HEK293 (cell line): ENCODE results near the gene NUMBL.

Experiments
- CTCF ChIA-PET: fragments of 350-600 bp; formaldehyde crosslinking; extraction: SDS; loops from one replicate; lab custom pipeline; 2021; ENCODE audit warnings: antibody characterized with exemption; lab: Yijun Ruan, JAX
- POLR2A ChIA-PET: fragments of 300-600 bp; formaldehyde crosslinking; extraction: SDS; loops from one replicate; lab custom pipeline; 2020; ENCODE audit warnings: antibody characterized with exemption, inconsistent platforms; lab: Yijun Ruan, JAX
- H3K27ac ChIP-seq: fragments of 200-500 bp; sonication (Bioruptor generic); 2 replicates; pipeline ENCODE4 v1.5.1; 2014; ENCODE audit warnings: low read depth, low read length, control low read depth, inconsistent platforms; ENCODE audit errors: extremely low read depth
- H3K36me3 ChIP-seq, 2 experiments: fragments of 200-500 bp in 1 of 2; sonication (Bioruptor generic) in 1 of 2; 1 replicate in 1 of 2; 2 replicates in 1 of 2; pipeline ENCODE4 v1.5.1; 2014 to 2017; ENCODE audit warnings: inconsistent platforms in 2 of 2, low read length in 2 of 2; ENCODE audit not compliant: control insufficient read depth in 2 of 2, insufficient read depth in 1 of 2
- H3K4me1 ChIP-seq: fragments of 200-500 bp; sonication (Bioruptor generic); 2 replicates; pipeline ENCODE4 v1.5.1; 2014; ENCODE audit warnings: mild to moderate bottlenecking, low read length, inconsistent platforms; ENCODE audit not compliant: control insufficient read depth, insufficient read depth
- H3K4me3 ChIP-seq: 2 replicates; pipeline ENCODE4 v1.5.1; 2011; ENCODE audit warnings: low read depth, mild to moderate bottlenecking, control low read depth, low read length, moderate library complexity
- H3K9me3 ChIP-seq: fragments of 200-500 bp; sonication (Bioruptor generic); 2 replicates; pipeline ENCODE4 v1.5.1; 2014; ENCODE audit warnings: low read depth, low read length, inconsistent platforms; ENCODE audit not compliant: control insufficient read depth, insufficient read depth
- RBAK ChIP-seq: fragments of 450-650 bp; formaldehyde crosslinking; IDR thresholded peaks from 2 replicates; pipeline ENCODE4 v1.5.1; 2016; ENCODE audit warnings: missing biosample characterization, missing genetic modification characterization
- SP7 ChIP-seq: fragments of 450-650 bp; formaldehyde crosslinking; IDR thresholded peaks from 2 replicates; pipeline ENCODE4 v1.5.1; 2016; ENCODE audit warnings: missing biosample characterization, missing genetic modification characterization
- ZBTB20 ChIP-seq: fragments of 450-650 bp; formaldehyde crosslinking; IDR thresholded peaks from 2 replicates; pipeline ENCODE4 v1.5.1; 2016; ENCODE audit warnings: missing biosample characterization, missing genetic modification characterization
- ZNF146 ChIP-seq: fragments of 450-650 bp; formaldehyde crosslinking; IDR thresholded peaks from 2 replicates; pipeline ENCODE4 v1.5.1; 2016; ENCODE audit warnings: missing biosample characterization, missing genetic modification characterization
- ZNF311 ChIP-seq: fragments of 450-650 bp; formaldehyde crosslinking; IDR thresholded peaks from 2 replicates; pipeline ENCODE4 v1.5.1; 2017; ENCODE audit warnings: missing biosample characterization, missing genetic modification characterization, borderline replicate concordance
- ZNF404 ChIP-seq: fragments of 450-650 bp; formaldehyde crosslinking; IDR thresholded peaks from 2 replicates; pipeline ENCODE4 v1.5.1; 2017; ENCODE audit warnings: missing biosample characterization, missing genetic modification characterization
- ZNF433 ChIP-seq: fragments of 450-650 bp; formaldehyde crosslinking; IDR thresholded peaks from 2 replicates; pipeline ENCODE4 v1.5.1; 2016; ENCODE audit warnings: missing biosample characterization, missing genetic modification characterization, low read depth
- ZNF48 ChIP-seq: fragments of 450-650 bp; formaldehyde crosslinking; IDR thresholded peaks from 2 replicates; pipeline ENCODE4 v1.5.1; 2016; ENCODE audit warnings: missing biosample characterization, missing genetic modification characterization
- ZNF585B ChIP-seq: fragments of 450-650 bp; formaldehyde crosslinking; IDR thresholded peaks from 2 replicates; pipeline ENCODE4 v1.5.1; 2016; ENCODE audit warnings: missing biosample characterization, missing genetic modification characterization
- ZNF830 ChIP-seq: fragments of 450-650 bp; IDR thresholded peaks from 2 replicates; pipeline ENCODE4 v1.5.0; 2018; ENCODE audit warnings: missing biosample characterization, missing genetic modification characterization, low read depth, mild to moderate bottlenecking, moderate library complexity
- TF ChIP-seq, protein P1 (sequence below): fragments of 450-650 bp; formaldehyde crosslinking; IDR thresholded peaks from 2 replicates; pipeline ENCODE4 v1.5.1; 2016; ENCODE audit warnings: missing biosample characterization, missing genetic modification characterization
- TF ChIP-seq, protein P2 (sequence below): fragments of 450-650 bp; formaldehyde crosslinking; IDR thresholded peaks from 2 replicates; pipeline ENCODE4 v1.5.1; 2017; ENCODE audit warnings: missing biosample characterization, missing genetic modification characterization
- TF ChIP-seq, protein P3 (sequence below): fragments of 450-650 bp; formaldehyde crosslinking; IDR thresholded peaks from 2 replicates; pipeline ENCODE4 v1.5.1; 2016; ENCODE audit warnings: missing biosample characterization, missing genetic modification characterization
- TF ChIP-seq, protein P4 (sequence below): fragments of 450-650 bp; formaldehyde crosslinking; IDR thresholded peaks from 2 replicates; pipeline ENCODE4 v1.5.1; 2016; ENCODE audit warnings: missing biosample characterization, missing genetic modification characterization
- TF ChIP-seq, protein P5 (sequence below): fragments of 450-650 bp; formaldehyde crosslinking; IDR thresholded peaks from 2 replicates; pipeline ENCODE4 v1.5.1; 2017; ENCODE audit warnings: missing biosample characterization, mild to moderate bottlenecking, missing genetic modification characterization, moderate library complexity

Gene NUMBL

DNA sequence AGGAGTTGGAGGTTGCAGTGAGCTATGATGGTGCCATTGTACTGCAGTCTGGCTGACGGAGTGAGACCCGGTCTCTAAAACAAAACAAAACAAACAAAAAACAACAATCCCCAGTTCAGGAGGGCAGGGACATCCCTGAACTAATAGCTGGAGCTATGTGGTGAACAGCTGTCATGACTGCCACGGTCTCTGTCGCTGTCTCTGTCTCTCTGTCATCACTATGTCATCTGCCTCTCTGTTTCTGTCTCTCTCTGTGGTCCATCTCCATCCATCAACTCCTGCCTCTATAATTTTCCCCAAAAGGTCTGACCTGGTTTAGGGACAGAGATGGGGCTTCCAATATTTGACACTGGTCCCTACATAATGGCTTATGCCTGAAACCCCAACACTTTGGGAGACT is 33.9 kb upstream of the NUMBL start (continued):
- TF ChIP-seq ZNF433 (tag by site-specific recombination) (no peak), SP7 (tag by site-specific recombination) (no peak), RBAK (tag by site-specific recombination) (no peak)

DNA sequence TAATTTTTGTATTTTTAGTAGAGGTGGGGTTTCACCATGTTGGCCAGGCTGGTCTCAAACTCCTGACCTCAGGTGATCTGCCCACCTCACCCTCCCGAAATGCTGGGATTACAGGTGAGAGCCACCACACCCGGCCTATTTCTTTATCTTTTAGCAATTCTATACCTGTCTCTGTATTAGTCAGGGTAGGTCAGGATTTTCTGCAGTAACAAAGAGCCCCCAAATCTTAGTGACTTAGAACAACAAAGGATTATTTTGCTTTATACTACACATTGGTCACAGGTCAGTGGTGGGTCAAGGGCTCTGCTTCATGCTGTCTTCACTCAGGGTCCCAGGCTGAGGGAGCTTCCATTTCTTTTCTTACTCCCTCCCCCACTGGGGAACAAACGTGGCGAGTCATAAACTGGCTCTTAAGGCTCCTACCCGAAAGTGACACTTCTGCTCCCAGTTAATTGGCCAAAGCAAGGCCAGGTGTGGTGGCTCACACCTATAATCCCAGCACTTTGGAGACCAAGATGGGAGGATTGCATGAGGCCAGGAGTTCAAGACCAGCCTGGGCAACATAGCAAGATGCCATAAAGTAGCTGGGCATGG is 33.3 kb upstream of the NUMBL start:
- no peaks in the 10 kb centered on the region; the same call in 1 of the 2 replicates for H3K9me3 ChIP-seq
- peaks cover 59 to 90% of the 10 kb centered on the region in 2 experiments for H3K36me3 ChIP-seq
- ChIA-PET POLR2A (interaction anchor here (0.5 to 0.8 kb wide), 2 partner anchors 27 to 30 kb away, joined by 3 to 4 read pairs; partner anchors contain the start of gene ACTMAP), CTCF (interaction anchor here (0.6 kb wide), 1 partner anchor 193 kb away, joined by 7 read pairs; no protein-coding TSS in a partner anchor)
- no peak overlapping the region for H3K4me3 ChIP-seq
- 0 out of 2 replicates have a peak overlapping the region, but pooled peaks have one; percentile 16 for H3K27ac ChIP-seq
- peaks cover 11% of the 10 kb centered on the region for H3K4me1 ChIP-seq
- TF ChIP-seq, protein P1, sequence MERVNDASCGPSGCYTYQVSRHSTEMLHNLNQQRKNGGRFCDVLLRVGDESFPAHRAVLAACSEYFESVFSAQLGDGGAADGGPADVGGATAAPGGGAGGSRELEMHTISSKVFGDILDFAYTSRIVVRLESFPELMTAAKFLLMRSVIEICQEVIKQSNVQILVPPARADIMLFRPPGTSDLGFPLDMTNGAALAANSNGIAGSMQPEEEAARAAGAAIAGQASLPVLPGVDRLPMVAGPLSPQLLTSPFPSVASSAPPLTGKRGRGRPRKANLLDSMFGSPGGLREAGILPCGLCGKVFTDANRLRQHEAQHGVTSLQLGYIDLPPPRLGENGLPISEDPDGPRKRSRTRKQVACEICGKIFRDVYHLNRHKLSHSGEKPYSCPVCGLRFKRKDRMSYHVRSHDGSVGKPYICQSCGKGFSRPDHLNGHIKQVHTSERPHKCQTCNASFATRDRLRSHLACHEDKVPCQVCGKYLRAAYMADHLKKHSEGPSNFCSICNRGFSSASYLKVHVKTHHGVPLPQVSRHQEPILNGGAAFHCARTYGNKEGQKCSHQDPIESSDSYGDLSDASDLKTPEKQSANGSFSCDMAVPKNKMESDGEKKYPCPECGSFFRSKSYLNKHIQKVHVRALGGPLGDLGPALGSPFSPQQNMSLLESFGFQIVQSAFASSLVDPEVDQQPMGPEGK = no peak
- TF ChIP-seq ZNF146 = 0 out of 2 replicates have a peak, but pooled peaks have one; percentile 3
- TF ChIP-seq, protein P2, sequence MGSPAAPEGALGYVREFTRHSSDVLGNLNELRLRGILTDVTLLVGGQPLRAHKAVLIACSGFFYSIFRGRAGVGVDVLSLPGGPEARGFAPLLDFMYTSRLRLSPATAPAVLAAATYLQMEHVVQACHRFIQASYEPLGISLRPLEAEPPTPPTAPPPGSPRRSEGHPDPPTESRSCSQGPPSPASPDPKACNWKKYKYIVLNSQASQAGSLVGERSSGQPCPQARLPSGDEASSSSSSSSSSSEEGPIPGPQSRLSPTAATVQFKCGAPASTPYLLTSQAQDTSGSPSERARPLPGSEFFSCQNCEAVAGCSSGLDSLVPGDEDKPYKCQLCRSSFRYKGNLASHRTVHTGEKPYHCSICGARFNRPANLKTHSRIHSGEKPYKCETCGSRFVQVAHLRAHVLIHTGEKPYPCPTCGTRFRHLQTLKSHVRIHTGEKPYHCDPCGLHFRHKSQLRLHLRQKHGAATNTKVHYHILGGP (tag by site-specific recombination) = no peak
- peak; percentile 36; the same call in 1 of the 2 replicates for TF ChIP-seq ZNF404 (tag by site-specific recombination)
- TF ChIP-seq RBAK (tag by site-specific recombination) = 0 out of 2 replicates have a peak, but pooled peaks have one; percentile 21

DNA sequence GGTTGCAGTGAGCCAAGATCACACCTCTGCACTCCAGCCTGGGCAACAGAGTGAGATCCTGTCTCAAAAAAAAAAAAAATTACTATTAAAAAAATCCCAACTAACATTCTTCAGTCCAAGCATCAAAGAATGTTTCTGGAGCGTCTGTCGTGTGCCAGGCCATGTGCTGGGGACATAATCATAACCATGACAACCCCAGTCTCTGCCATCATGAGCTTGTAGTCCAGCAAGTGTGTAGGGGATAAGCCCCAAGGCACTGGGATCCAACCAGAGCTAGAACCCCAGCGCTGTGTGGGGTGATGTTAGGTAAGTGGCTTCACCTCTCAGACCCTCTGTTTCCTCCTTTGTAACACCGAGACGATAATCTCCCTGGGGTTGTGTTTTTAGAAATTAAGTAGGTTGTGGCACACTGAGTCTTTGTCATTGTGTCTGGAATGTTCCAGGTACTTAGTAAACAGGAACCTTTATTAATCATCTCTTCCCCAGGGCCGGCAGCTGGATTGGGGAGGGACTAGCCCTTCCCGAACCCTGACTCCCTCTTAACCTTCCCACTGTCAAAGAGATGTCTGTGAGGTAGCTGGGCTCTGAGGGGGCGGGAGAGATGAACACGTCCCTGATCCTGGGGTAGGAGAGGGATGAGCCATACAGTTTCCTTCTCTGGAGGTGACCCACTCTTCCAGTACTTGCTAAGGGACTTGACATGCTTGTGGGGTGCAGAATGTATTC is 31.6 kb upstream of the NUMBL start:
- POLR2A ChIA-PET = interaction anchor here (0.6 to 2.8 kb wide), 5 partner anchors 20 to 97 kb away, joined by 3 to 15 read pairs (median 6); partner anchors contain the start of genes ACTMAP, RAB4B and SNRPA
- Histone ChIP-seq H3K4me3 (no peak overlapping the region), H3K9me3 (no peaks in the 10 kb centered on the region; the same call in 1 of the 2 replicates), H3K36me3 (peaks cover 46 to 74% of the 10 kb centered on the region in 2 experiments), H3K4me1 (peaks cover 27% of the 10 kb centered on the region), H3K27ac (no peak overlapping the region)
- TF ChIP-seq ZNF311 (tag by site-specific recombination) = 0 out of 2 replicates have a peak, but pooled peaks have one; percentile 26
- TF ChIP-seq ZBTB20 = no peak
- CTCF ChIA-PET = interaction anchor here (0.7 to 1.7 kb wide), 6 partner anchors 22 to 151 kb away, joined by 3 to 8 read pairs (median 4); partner anchors contain the start of gene ACTMAP

DNA sequence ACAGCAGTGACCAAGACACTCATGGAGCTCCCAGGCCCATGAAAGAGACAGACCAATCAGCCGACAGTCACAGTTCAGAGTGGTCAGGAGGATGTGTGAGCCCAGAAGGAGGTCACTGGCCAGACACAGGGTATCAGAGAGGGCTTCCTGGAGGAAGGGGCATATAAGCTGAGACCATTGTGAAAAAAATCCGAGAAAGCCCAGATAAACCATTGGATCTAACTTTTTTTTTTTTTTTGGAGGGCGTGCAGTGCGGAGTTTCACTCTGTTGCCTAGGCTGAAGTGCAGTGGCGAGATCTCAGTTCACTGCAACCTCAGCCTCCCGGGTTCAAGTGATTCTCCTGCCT is 30.7 kb upstream of the NUMBL start:
- no peak overlapping the region for H3K27ac ChIP-seq
- ChIA-PET POLR2A (interaction anchor here (0.6 to 2.8 kb wide), 5 partner anchors 21 to 172 kb away, joined by 3 to 15 read pairs (median 6); partner anchors contain the start of genes ACTMAP, RAB4B and SNRPA), CTCF (interaction anchor here (0.6 to 1.1 kb wide), 4 partner anchors 58 to 416 kb away, joined by 3 to 6 read pairs (median 4); no protein-coding TSS in a partner anchor)
- TF ChIP-seq ZNF585B (tag by site-specific recombination) = no peak
- TF ChIP-seq, protein P3, sequence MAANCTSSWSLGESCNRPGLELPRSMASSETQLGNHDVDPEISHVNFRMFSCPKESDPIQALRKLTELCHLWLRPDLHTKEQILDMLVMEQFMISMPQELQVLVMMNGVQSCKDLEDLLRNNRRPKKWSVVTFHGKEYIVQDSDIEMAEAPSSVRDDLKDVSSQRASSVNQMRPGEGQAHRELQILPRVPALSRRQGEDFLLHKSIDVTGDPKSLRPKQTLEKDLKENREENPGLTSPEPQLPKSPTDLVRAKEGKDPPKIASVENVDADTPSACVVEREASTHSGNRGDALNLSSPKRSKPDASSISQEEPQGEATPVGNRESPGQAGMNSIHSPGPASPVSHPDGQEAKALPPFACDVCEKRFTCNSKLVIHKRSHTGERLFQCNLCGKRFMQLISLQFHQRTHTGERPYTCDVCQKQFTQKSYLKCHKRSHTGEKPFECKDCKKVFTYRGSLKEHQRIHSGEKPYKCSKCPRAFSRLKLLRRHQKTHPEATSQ (tag by site-specific recombination) = no peak
- TF ChIP-seq, protein P4, sequence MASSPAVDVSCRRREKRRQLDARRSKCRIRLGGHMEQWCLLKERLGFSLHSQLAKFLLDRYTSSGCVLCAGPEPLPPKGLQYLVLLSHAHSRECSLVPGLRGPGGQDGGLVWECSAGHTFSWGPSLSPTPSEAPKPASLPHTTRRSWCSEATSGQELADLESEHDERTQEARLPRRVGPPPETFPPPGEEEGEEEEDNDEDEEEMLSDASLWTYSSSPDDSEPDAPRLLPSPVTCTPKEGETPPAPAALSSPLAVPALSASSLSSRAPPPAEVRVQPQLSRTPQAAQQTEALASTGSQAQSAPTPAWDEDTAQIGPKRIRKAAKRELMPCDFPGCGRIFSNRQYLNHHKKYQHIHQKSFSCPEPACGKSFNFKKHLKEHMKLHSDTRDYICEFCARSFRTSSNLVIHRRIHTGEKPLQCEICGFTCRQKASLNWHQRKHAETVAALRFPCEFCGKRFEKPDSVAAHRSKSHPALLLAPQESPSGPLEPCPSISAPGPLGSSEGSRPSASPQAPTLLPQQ (tag by site-specific recombination) = no peak
- TF ChIP-seq, protein P1 = no peak
- TF ChIP-seq ZNF48 (tag by site-specific recombination) = no peak
- no peak for TF ChIP-seq SP7 (tag by site-specific recombination)
- no peak for TF ChIP-seq ZNF830 (tag by site-specific recombination)
- TF ChIP-seq, protein P5, sequence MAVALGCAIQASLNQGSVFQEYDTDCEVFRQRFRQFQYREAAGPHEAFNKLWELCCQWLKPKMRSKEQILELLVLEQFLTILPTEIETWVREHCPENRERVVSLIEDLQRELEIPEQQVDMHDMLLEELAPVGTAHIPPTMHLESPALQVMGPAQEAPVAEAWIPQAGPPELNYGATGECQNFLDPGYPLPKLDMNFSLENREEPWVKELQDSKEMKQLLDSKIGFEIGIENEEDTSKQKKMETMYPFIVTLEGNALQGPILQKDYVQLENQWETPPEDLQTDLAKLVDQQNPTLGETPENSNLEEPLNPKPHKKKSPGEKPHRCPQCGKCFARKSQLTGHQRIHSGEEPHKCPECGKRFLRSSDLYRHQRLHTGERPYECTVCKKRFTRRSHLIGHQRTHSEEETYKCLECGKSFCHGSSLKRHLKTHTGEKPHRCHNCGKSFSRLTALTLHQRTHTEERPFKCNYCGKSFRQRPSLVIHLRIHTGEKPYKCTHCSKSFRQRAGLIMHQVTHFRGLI (tag by site-specific recombination) = no peak

More for the DNA sequence above, 30.7 kb upstream of the NUMBL start:
- H3K9me3 ChIP-seq = no peaks in the 10 kb centered on the region; the same call in 1 of the 2 replicates
- H3K4me3 ChIP-seq = no peak overlapping the region
- peaks cover 38 to 64% of the 10 kb centered on the region in 2 experiments for H3K36me3 ChIP-seq
- H3K4me1 ChIP-seq = peaks cover 30% of the 10 kb centered on the region
